ENCODE results near the gene ZGPAT. TPM values are rescaled to one million over a fixed set of nuclear protein-coding genes. Genes with fewer than 3 reads are reported as not detected.

Gene ZGPAT
- total and polyA plus RNA-seq, 2 of the 13 experiments (the other 11 are each of a cell fraction or from before 2014, with no cell fraction given), result 23.0 to 41.9 TPM

GRCh38 chr20:63707558-63708300 lies at the start of gene ZGPAT, which contains the start of gene ARFRP1 (continued):
- TF ChIP-seq ZNF782 (CRISPR knock-in tag; IDR thresholded peaks at IDR 0.05; ENCODE audit: borderline replicate concordance) (peak; percentile 64; the same call in 1 of the 2 replicates), ZBTB38 (CRISPR knock-in tag; IDR thresholded peaks at IDR 0.05) (peak; percentile 98), ZNF3 (CRISPR knock-in tag; IDR thresholded peaks at IDR 0.05) (peak; percentile 46; the same call in 1 of the 2 replicates), HHEX (CRISPR knock-in tag; IDR thresholded peaks at IDR 0.05) (0 out of 2 replicates have a peak, but pooled peaks have one; percentile 43), RXRA (CRISPR knock-in tag; IDR thresholded peaks at IDR 0.05) (peak; percentile 100), KLF11 (CRISPR knock-in tag; IDR thresholded peaks at IDR 0.05) (no peak), NFIB (CRISPR knock-in tag; IDR thresholded peaks at IDR 0.05; ENCODE audit: borderline replicate concordance) (no peak), MED8 (CRISPR knock-in tag; IDR thresholded peaks at IDR 0.05; ENCODE audit: insufficient replicate concordance) (peak; percentile 82), DR1 (CRISPR knock-in tag; IDR thresholded peaks at IDR 0.05) (peak; percentile 91; the same call in 1 of the 2 replicates), KDM3A (CRISPR knock-in tag; IDR thresholded peaks at IDR 0.05; ENCODE audit: low read depth) (peak; percentile 64), PHF8 (CRISPR knock-in tag; IDR thresholded peaks at IDR 0.05) (peak; percentile 98)
- TF ChIP-seq, protein P1, sequence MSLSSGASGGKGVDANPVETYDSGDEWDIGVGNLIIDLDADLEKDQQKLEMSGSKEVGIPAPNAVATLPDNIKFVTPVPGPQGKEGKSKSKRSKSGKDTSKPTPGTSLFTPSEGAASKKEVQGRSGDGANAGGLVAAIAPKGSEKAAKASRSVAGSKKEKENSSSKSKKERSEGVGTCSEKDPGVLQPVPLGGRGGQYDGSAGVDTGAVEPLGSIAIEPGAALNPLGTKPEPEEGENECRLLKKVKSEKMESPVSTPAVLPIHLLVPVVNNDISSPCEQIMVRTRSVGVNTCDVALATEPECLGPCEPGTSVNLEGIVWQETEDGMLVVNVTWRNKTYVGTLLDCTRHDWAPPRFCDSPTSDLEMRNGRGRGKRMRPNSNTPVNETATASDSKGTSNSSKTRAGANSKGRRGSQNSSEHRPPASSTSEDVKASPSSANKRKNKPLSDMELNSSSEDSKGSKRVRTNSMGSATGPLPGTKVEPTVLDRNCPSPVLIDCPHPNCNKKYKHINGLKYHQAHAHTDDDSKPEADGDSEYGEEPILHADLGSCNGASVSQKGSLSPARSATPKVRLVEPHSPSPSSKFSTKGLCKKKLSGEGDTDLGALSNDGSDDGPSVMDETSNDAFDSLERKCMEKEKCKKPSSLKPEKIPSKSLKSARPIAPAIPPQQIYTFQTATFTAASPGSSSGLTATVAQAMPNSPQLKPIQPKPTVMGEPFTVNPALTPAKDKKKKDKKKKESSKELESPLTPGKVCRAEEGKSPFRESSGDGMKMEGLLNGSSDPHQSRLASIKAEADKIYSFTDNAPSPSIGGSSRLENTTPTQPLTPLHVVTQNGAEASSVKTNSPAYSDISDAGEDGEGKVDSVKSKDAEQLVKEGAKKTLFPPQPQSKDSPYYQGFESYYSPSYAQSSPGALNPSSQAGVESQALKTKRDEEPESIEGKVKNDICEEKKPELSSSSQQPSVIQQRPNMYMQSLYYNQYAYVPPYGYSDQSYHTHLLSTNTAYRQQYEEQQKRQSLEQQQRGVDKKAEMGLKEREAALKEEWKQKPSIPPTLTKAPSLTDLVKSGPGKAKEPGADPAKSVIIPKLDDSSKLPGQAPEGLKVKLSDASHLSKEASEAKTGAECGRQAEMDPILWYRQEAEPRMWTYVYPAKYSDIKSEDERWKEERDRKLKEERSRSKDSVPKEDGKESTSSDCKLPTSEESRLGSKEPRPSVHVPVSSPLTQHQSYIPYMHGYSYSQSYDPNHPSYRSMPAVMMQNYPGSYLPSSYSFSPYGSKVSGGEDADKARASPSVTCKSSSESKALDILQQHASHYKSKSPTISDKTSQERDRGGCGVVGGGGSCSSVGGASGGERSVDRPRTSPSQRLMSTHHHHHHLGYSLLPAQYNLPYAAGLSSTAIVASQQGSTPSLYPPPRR (CRISPR knock-in tag; IDR thresholded peaks at IDR 0.05; ENCODE audit: borderline replicate concordance), result 0 out of 2 replicates have a peak, but pooled peaks have one; percentile 36
- TF ChIP-seq, protein P2, sequence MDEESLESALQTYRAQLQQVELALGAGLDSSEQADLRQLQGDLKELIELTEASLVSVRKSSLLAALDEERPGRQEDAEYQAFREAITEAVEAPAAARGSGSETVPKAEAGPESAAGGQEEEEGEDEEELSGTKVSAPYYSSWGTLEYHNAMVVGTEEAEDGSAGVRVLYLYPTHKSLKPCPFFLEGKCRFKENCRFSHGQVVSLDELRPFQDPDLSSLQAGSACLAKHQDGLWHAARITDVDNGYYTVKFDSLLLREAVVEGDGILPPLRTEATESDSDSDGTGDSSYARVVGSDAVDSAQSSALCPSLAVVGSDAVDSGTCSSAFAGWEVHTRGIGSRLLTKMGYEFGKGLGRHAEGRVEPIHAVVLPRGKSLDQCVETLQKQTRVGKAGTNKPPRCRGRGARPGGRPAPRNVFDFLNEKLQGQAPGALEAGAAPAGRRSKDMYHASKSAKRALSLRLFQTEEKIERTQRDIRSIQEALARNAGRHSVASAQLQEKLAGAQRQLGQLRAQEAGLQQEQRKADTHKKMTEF (CRISPR knock-in tag; IDR thresholded peaks at IDR 0.05), result peak; percentile 95; the same call in 1 of the 2 replicates
- TF ChIP-seq, protein P3, sequence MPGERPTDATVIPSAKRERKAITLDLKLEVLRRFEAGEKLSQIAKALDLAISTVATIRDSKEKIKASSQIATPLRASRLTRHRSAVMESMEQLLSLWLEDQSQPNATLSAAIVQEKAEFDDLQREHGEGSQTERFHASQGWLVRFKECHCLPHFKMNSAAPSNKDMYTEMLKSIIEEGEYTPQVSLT (CRISPR knock-in tag; IDR thresholded peaks at IDR 0.05; ENCODE audit: borderline replicate concordance, low read depth), result no peak; the same call in 1 of the 2 replicates
- TF ChIP-seq, protein P4, sequence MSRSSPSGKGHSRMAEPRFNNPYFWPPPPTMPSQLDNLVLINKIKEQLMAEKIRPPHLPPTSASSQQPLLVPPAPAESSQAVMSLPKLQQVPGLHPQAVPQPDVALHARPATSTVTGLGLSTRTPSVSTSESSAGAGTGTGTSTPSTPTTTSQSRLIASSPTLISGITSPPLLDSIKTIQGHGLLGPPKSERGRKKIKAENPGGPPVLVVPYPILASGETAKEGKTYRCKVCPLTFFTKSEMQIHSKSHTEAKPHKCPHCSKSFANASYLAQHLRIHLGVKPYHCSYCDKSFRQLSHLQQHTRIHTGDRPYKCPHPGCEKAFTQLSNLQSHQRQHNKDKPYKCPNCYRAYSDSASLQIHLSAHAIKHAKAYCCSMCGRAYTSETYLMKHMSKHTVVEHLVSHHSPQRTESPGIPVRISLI (CRISPR knock-in tag; IDR thresholded peaks at IDR 0.05; ENCODE audit: borderline replicate concordance), result peak; percentile 71; the same call in 1 of the 2 replicates
- TF ChIP-seq, protein P5, sequence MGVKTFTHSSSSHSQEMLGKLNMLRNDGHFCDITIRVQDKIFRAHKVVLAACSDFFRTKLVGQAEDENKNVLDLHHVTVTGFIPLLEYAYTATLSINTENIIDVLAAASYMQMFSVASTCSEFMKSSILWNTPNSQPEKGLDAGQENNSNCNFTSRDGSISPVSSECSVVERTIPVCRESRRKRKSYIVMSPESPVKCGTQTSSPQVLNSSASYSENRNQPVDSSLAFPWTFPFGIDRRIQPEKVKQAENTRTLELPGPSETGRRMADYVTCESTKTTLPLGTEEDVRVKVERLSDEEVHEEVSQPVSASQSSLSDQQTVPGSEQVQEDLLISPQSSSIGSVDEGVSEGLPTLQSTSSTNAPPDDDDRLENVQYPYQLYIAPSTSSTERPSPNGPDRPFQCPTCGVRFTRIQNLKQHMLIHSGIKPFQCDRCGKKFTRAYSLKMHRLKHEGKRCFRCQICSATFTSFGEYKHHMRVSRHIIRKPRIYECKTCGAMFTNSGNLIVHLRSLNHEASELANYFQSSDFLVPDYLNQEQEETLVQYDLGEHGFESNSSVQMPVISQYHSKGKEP (CRISPR knock-in tag; IDR thresholded peaks at IDR 0.05), result peak; percentile 68; the same call in 1 of the 2 replicates
